GM18858 (cell line): ENCODE data around the gene NOX1.
A peak's percentile ranks its signal among the peaks of the same experiment; 100 is the strongest.
"Not testable (repeated sequence)": the region's sequence is repeated elsewhere in the genome, so short reads cannot be mapped to it uniquely, and the experiment has no call there.

ENCODE experiments used
- ATAC-seq: cut with Tn5 transposase; IDR thresholded peaks from one replicate; pipeline ENCODE4 v1.9.1; 2021; ENCODE audit not compliant: unreplicated experiment

The NOX1 gene

DNA sequence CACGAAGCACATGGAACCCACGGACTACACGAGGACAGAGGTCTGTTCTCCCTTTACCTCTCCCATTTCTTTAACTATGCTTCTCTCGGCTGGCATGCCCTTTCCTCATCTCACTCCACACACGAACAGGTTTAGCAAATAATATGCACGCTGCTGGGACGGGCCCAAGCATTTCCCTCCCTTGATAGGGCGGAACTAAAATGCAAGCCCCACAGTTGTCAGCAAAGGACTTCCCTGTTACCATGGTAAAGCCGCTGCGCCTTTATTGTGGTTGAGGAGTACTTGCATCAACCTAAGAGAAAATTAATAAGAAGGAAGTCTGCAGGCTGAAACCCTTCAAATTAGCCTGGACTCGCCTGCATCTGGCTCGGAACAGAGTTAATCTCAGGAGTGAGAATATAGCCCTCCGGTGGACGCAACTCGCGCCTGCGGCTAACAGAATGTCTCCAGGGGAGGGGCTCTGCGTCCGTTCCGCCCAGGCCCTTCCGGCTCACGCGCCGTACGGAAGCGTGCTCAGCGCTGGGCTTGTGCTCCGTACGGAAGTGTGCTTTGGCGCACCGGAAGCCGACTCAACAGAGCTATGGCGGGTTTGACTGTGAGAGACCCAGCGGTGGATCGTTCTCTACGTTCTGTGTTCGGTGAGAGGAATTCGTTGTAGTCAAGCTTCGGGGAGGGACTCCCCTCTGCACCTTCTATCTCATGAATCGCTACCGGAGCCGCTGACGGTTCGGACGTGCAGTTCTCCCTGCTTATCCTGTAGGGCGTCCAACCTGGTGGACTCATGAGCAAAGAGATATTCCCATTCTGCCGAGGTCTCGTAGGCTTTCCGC lies 54.1 kb downstream of the NOX1 start, which contains the start of gene CSTF2:
CSTF2 (plus strand) TSS at position 555 of the 830 bp plus-strand sequence; CDS start at position 581, 26 bp downstream.
- peak; percentile 95 for ATAC-seq

- no peak for ATAC-seq
Observed at GRCh38 chrX:100819534-100819836, 54.7 kb downstream of the NOX1 start.

GRCh38 chrX:100817340-100817739 lies 56.8 kb downstream of the NOX1 start:
- ATAC-seq, result no peak

GRCh38 chrX:100812216-100813158 lies 61.7 kb downstream of the NOX1 start:
- ATAC-seq, result no peak

DNA sequence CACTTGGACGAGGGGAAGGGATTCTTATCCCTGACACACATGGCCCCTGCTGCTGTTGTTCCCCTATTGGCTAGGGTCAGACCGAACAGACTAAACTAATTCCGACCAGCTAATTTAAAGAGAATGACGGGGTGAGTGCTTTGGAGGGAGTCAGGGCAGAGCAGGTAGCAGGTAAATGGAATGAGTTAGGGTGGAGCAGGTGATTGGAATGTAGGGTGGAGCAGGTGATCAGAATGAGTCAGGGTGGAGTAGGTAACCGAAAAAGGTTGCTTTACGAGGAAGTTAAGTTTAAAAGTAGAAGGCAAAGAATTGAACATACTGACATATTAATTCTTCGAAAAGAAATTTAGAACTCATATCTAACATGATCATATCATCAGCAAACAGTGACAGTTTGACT lies 65.9 kb downstream of the NOX1 start:
- not testable (repeated sequence) for ATAC-seq

DNA sequence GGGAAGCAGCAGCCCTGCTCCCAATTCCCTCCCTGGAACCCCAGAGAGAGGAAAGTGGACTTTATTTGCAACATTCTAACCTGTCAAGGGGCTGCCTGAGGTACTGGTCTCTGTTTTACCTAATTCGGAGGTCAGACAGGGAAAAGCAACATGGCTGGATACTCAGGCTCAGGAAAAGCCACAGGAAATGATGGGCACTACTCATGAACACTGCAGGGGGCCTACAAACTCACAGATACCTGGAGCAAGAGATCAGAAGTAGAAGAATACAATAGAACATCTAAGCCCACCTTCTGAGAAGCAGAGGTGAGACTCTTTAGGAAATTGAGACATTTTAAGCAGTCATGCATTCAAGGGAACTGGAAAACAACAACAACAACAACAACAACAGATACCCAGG lies 69.4 kb downstream of the NOX1 start:
- ATAC-seq, result no peak

GRCh38 chrX:100802843-100803242 lies 71.3 kb downstream of the NOX1 start:
- ATAC-seq, result no peak

GRCh38 chrX:100798484-100799214 lies 75.5 kb downstream of the NOX1 start:
- no peak for ATAC-seq

GRCh38 chrX:100797359-100797758 lies 76.8 kb downstream of the NOX1 start:
- ATAC-seq, result no peak

- ATAC-seq, result not testable (repeated sequence)
Observed at GRCh38 chrX:100796371-100796770, 77.8 kb downstream of the NOX1 start.
